GM12878 (cell line): ENCODE results near the gene MAP2K7. TPM values are rescaled to one million over a fixed set of nuclear protein-coding genes. Genes with fewer than 3 reads are reported as not detected.

ENCODE experiments used
- ATAC-seq: fragments of 200-7000 bp; cut with Tn5 transposase; 3 replicates; pipeline ENCODE4 v1.9.1; 2020; ENCODE audit warnings: mild to moderate bottlenecking, moderate library complexity
- BruUV-seq: library from RNA; stranded (reverse); fragments of 400-500 nt; replicated peaks from 2 replicates; lab custom pipeline; 2021; lab: Mats Ljungman, UMichigan
- CTCF ChIA-PET: fragments of 300-600 bp; sonication (Branson Sonifier 250); formaldehyde crosslinking; extraction: SDS; loops from one replicate; lab custom pipeline; 2021; ENCODE audit warnings: inconsistent platforms; lab: Yijun Ruan, JAX
- POLR2A ChIA-PET: fragments of 350-600 bp; formaldehyde crosslinking; extraction: SDS; loops from one replicate; lab custom pipeline; 2021; ENCODE audit warnings: inconsistent platforms; lab: Charles Lee
- RAD21 ChIA-PET: fragments of 300-600 bp; sonication (Branson Sonifier 250); formaldehyde crosslinking; loops from one replicate; lab custom pipeline; 2023; ENCODE audit warnings: antibody characterized with exemption; ENCODE audit not compliant: unreplicated experiment; lab: Charles Lee
- SMC1A ChIA-PET: fragments of 300-600 bp; sonication (Branson Sonifier 250); formaldehyde crosslinking; loops from one replicate; lab custom pipeline; 2023; ENCODE audit not compliant: unreplicated experiment, uncharacterized antibody; lab: Charles Lee
- DNase-seq: peaks from one replicate; pipeline ENCODE4 v3.0.0-alpha.2; 2011; ENCODE audit warnings: low read depth, low spot score
- FAIRE-seq: peaks from 3 replicates; lab custom pipeline; 2011; peaks lifted over from hg19 to GRCh38; lab: Jason Lieb, UNC
- H2AFZ ChIP-seq: 2 replicates; pipeline ENCODE4 v1.6.0; 2011; ENCODE audit warnings: low read depth, low read length, control low read depth; ENCODE audit not compliant: control insufficient read depth
- H3K27ac ChIP-seq: 2 replicates; pipeline ENCODE4 v1.5.1; 2011; ENCODE audit warnings: control low read depth; ENCODE audit not compliant: control insufficient read depth, insufficient read depth
- H3K27me3 ChIP-seq, 2 experiments: replicated peaks in 1 of 2; 2 replicates each; pipeline versions ENCODE4 v1.6.0 to v1.6.1; 2011; ENCODE audit warnings: low read length in 1 of 2; ENCODE audit not compliant: control insufficient read depth in 2 of 2, insufficient read depth in 2 of 2
- H3K36me3 ChIP-seq, 2 experiments: 2 replicates each; pipeline ENCODE4 v1.5.1; 2011; ENCODE audit warnings: low read length in 1 of 2; ENCODE audit not compliant: control insufficient read depth in 2 of 2, insufficient read depth in 2 of 2
- H3K4me1 ChIP-seq: 2 replicates; pipeline ENCODE4 v1.6.1; 2011; ENCODE audit warnings: mild to moderate bottlenecking, low read length, moderate library complexity, mixed read lengths; ENCODE audit not compliant: control insufficient read depth, insufficient read depth
- H3K4me2 ChIP-seq: 2 replicates; pipeline ENCODE4 v1.6.0; 2011; ENCODE audit warnings: control low read depth; ENCODE audit not compliant: control insufficient read depth, insufficient read depth
- H3K4me3 ChIP-seq: fragments of 200-600 bp; sonication (generic); 2 replicates; pipeline ENCODE4 v1.5.1; 2016
- H3K79me2 ChIP-seq: 2 replicates; pipeline ENCODE4 v1.6.0; 2011; ENCODE audit warnings: low read length; ENCODE audit not compliant: control insufficient read depth, insufficient read depth
- H3K9ac ChIP-seq: 2 replicates; pipeline ENCODE4 v1.8.0; 2011; ENCODE audit warnings: low read length, control low read depth, mixed read lengths; ENCODE audit not compliant: control insufficient read depth, insufficient read depth
- H3K9me3 ChIP-seq: replicated peaks from 3 replicates; pipeline ENCODE4 v1.5.1; 2011; ENCODE audit warnings: mild to moderate bottlenecking, low read length; ENCODE audit not compliant: control insufficient read depth, insufficient read depth
- H4K20me1 ChIP-seq: 2 replicates; pipeline ENCODE4 v1.6.0; 2011; ENCODE audit not compliant: control insufficient read depth, insufficient read depth
- MAX ChIP-seq: IDR thresholded peaks from 2 replicates; pipeline ENCODE4 v1.6.1; 2012; ENCODE audit warnings: low read depth, low read length, improper control_type of control experiment
- TARDBP ChIP-seq: IDR thresholded peaks from 2 replicates; pipeline ENCODE4 v1.6.1; 2016; ENCODE audit warnings: borderline replicate concordance
- YY1 ChIP-seq: IDR thresholded peaks from 2 replicates; pipeline ENCODE4 v1.6.1; 2011; ENCODE audit warnings: low read depth, mild to moderate bottlenecking, low read length
- ZBTB33 ChIP-seq: fragments of 450-650 bp; IDR thresholded peaks from 2 replicates; pipeline ENCODE4 v1.6.1; 2017; ENCODE audit warnings: mild to moderate bottlenecking
- WGBS: methylation state at CpG from one replicate; pipeline ENCODE4 v1.1.6; 2016; ENCODE audit warnings: low lambda C conversion rate; ENCODE audit not compliant: insufficient replicate concordance, insufficient coverage; ENCODE audit errors: missing lambda C conversion rate; 5-methylcytosine and 5-hydroxymethylcytosine counted together
- in situ Hi-C: fragments of 300-500 bp; cut with MboI; formaldehyde crosslinking; loops from 9 replicates; pipeline ENCODE4 v1.14.3; 2018; ENCODE audit warnings: mixed read lengths
- intact Hi-C: fragments of 100-400 bp; cut with micrococcal nuclease; formaldehyde crosslinking; loops from one replicate; pipeline ENCODE4 v1.14.2; 2022; ENCODE audit not compliant: unreplicated experiment
- polyA plus RNA-seq, 11 experiments: library from polyadenylated mRNA; depleted of rRNA in 4 of 11; unstranded in 6 of 11; stranded (reverse) in 5 of 11; fragments of >200 nt; fragmentation: Nextera tagmentation in 4 of 11; fragmentation: Illumina TruSeq in 1 of 11; extraction: Ambion mirVana in 4 of 11; extraction: Trizol in 1 of 11; gene quantifications; 1 replicate in 1 of 11; 2 replicates in 10 of 11; pipeline versions ENCODE4 v1.2.1 to v1.2.3, GENCODE V29; 2011 to 2016; ENCODE audit warnings: inconsistent platforms in 2 of 11, missing spikeins in 2 of 11, low read depth in 1 of 11
- total RNA-seq, 4 experiments: library from RNA; depleted of rRNA in 3 of 4; stranded (reverse); fragments of >200 nt in 3 of 4; fragmentation: Illumina TruSeq in 1 of 4; extraction: Trizol in 1 of 4; gene quantifications; 2 replicates each; pipeline versions ENCODE4 v1.2.1 to v1.2.3, GENCODE V29; 2013 to 2021

Gene MAP2K7
- total and polyA plus RNA-seq, 10 of the 15 experiments (the other 5 are each of a cell fraction or from before 2014, with no cell fraction given): 0.34 to 32.2 (median 6.7) TPM

GRCh38 chr19:7883796-7884570 is 19.7 kb upstream of the MAP2K7 start:
- ChIA-PET RAD21 (interaction anchor here (1.6 kb wide), 1 partner anchor 316 kb away, joined by 3 read pairs; no protein-coding TSS in a partner anchor), SMC1A (no interaction called here)
- Histone ChIP-seq H3K79me2 (no peaks in the 10 kb centered on the region), H3K4me2 (no peak overlapping the region), H3K4me3 (no peak overlapping the region), H3K27ac (no peak overlapping the region), H3K9me3 (no peaks in the 10 kb centered on the region), H3K9ac (no peak overlapping the region), H3K27me3 (peaks cover 0 to 2% of the 10 kb centered on the region in 2 experiments; a peak in 2 of 4 replicates), H3K4me1 (no peaks in the 10 kb centered on the region), H4K20me1 (no peaks in the 10 kb centered on the region), H3K36me3 (no peaks in the 10 kb centered on the region)
- in situ Hi-C loops: no loop called here
- BruUV-seq: no TSS peak
- DNase-seq (no peak), FAIRE-seq (no peak)
- 42% methylated on average over 2 of the region's 2 CpGs for WGBS
- TF ChIP-seq MAX: no peak
- TF ChIP-seq YY1: no peak
- TF ChIP-seq TARDBP: no peak
- no peak for TF ChIP-seq ZBTB33
- TF ChIP-seq, all 136 proteins: peak for 0
- CTCF ChIA-PET: interaction anchor here (0.9 to 1.3 kb wide), 2 partner anchors 11 to 15 kb away, joined by 3 read pairs; no protein-coding TSS in a partner anchor
- POLR2A ChIA-PET: interaction anchor here (0.6 to 1.0 kb wide), 2 partner anchors 20 to 81 kb away, joined by 4 to 7 read pairs; partner anchors contain the start of gene MAP2K7
- ATAC-seq: no peak
- H2AFZ ChIP-seq: no peak overlapping the region
- intact Hi-C loops: no loop called here
